B cell (primary cell): Measurements from ENCODE around the gene SEMA4D. TPM values are rescaled to one million over a fixed set of nuclear protein-coding genes. Genes with fewer than 3 reads are reported as not detected.

Experiments
- ATAC-seq: fragments of 200-7000 bp; cut with Tn5 transposase; one replicate; pipeline ENCODE4 v1.10.0; 2021; ENCODE audit warnings: low read depth, mild to moderate bottlenecking, moderate number of reproducible peaks, moderate library complexity
- CTCF ChIA-PET: fragments of 350-600 bp; sonication (Branson Sonifier 250); formaldehyde crosslinking; loops from one replicate; lab custom pipeline; 2021; ENCODE audit warnings: antibody characterized with exemption, inconsistent platforms; lab: Charles Lee
- POLR2A ChIA-PET: fragments of 350-600 bp; sonication (Branson Sonifier 250); formaldehyde crosslinking; loops from one replicate; lab custom pipeline; 2021; ENCODE audit warnings: antibody characterized with exemption; lab: Charles Lee
- DNase-seq: peaks from one replicate; pipeline ENCODE4 v3.0.0; 2013
- H2AFZ ChIP-seq: 2 replicates; pipeline ENCODE4 v1.6.1; 2012; ENCODE audit warnings: mild to moderate bottlenecking, low read depth, low read length; ENCODE audit not compliant: insufficient read depth, poor library complexity, severe bottlenecking
- H3K27ac ChIP-seq, 2 donors: 1 replicate in 1 of 2; 2 replicates in 1 of 2; pipeline ENCODE4 v1.5.1; 2012 to 2013; ENCODE audit warnings: low read length in 2 of 2, mild to moderate bottlenecking in 2 of 2, moderate library complexity in 1 of 2
- H3K27me3 ChIP-seq, 4 experiments: fragments of 200-600 bp in 1 of 4; sonication (generic) in 1 of 4; replicated peaks in 1 of 4; 1 replicate in 2 of 4; 2 replicates in 2 of 4; pipeline versions ENCODE4 v1.6.1 to v1.7.0; 2013 to 2016; ENCODE audit warnings: low read length in 3 of 4, mild to moderate bottlenecking in 2 of 4, mixed read lengths in 1 of 4, moderate library complexity in 1 of 4; ENCODE audit not compliant: insufficient read depth in 4 of 4, control insufficient read depth in 3 of 4; ENCODE audit errors: control extremely low read depth in 1 of 4
- H3K36me3 ChIP-seq, 2 experiments: replicated peaks in 1 of 2; 1 replicate in 1 of 2; 2 replicates in 1 of 2; pipeline versions ENCODE4 v1.6.1 to v1.7.1; 2013; ENCODE audit warnings: low read length in 1 of 2; ENCODE audit not compliant: insufficient read depth in 2 of 2, control insufficient read depth in 1 of 2; ENCODE audit errors: control extremely low read depth in 1 of 2, extremely low read depth in 1 of 2
- H3K4me1 ChIP-seq, 2 donors: fragments of 200-600 bp in 1 of 2; sonication (generic) in 1 of 2; 1 replicate in 1 of 2; 2 replicates in 1 of 2; pipeline versions ENCODE4 v1.5.1 to v1.6.1; 2013 to 2017; ENCODE audit warnings: low read length in 2 of 2; ENCODE audit not compliant: control insufficient read depth in 2 of 2, insufficient read depth in 2 of 2
- H3K4me2 ChIP-seq: replicated peaks from 2 replicates; pipeline ENCODE3; 2012; ENCODE audit warnings: mild to moderate bottlenecking, low read depth, low read length; ENCODE audit not compliant: poor library complexity, severe bottlenecking
- H3K4me3 ChIP-seq, 5 experiments: fragments of 200-600 bp in 1 of 5; sonication (generic) in 1 of 5; 1 replicate in 3 of 5; 2 replicates in 2 of 5; pipeline versions ENCODE4 v1.5.1 to v1.7.0; 2011 to 2016; ENCODE audit warnings: low read length in 4 of 5, mild to moderate bottlenecking in 4 of 5, low read depth in 2 of 5, control low read depth in 1 of 5, moderate library complexity in 1 of 5; ENCODE audit not compliant: insufficient read depth in 1 of 5; ENCODE audit errors: control extremely low read depth in 1 of 5, extremely low read depth in 1 of 5
- H3K79me2 ChIP-seq: fragments of 200-600 bp; sonication (generic); one replicate; pipeline ENCODE4 v1.6.0; 2016; ENCODE audit warnings: low read length; ENCODE audit not compliant: control insufficient read depth, insufficient read depth
- H3K9ac ChIP-seq: fragments of 200-600 bp; sonication (generic); 2 replicates; pipeline ENCODE4 v1.6.1; 2017; ENCODE audit warnings: mild to moderate bottlenecking, low read length, moderate library complexity
- H3K9me3 ChIP-seq, 3 donors: one replicate each; pipeline versions ENCODE4 v1.6.1 to v1.7.1; 2013; ENCODE audit warnings: low read length in 2 of 3; ENCODE audit not compliant: control insufficient read depth in 2 of 3, insufficient read depth in 1 of 3; ENCODE audit errors: control extremely low read depth in 1 of 3
- H4K20me1 ChIP-seq: 2 replicates; pipeline ENCODE4 v1.6.0; 2012; ENCODE audit warnings: mild to moderate bottlenecking, low read length; ENCODE audit not compliant: insufficient read depth, control insufficient read depth, poor library complexity, severe bottlenecking
- H3K27ac Mint-ChIP-seq: one replicate; pipeline ENCODE4 v1.8.0; 2021; ENCODE audit warnings: mixed read lengths
- H3K27me3 Mint-ChIP-seq: one replicate; pipeline ENCODE4 v1.8.0; 2021; ENCODE audit warnings: mixed read lengths
- H3K4me1 Mint-ChIP-seq: one replicate; pipeline ENCODE4 v1.8.0; 2021; ENCODE audit warnings: mixed read lengths
- H3K4me3 Mint-ChIP-seq: one replicate; pipeline ENCODE4 v1.8.0; 2021; ENCODE audit warnings: mixed read lengths
- H3K9me3 Mint-ChIP-seq: one replicate; pipeline ENCODE4 v1.8.0; 2022; ENCODE audit warnings: mixed read lengths; ENCODE audit not compliant: insufficient read depth
- EZH2 ChIP-seq: IDR thresholded peaks from 2 replicates; pipeline ENCODE4 v1.6.1; 2012; ENCODE audit warnings: borderline replicate concordance, low read depth, mild to moderate bottlenecking, moderate library complexity, low read length; ENCODE audit not compliant: insufficient read depth, poor library complexity, severe bottlenecking
- WGBS: methylation state at CpG from one replicate; pipeline ENCODE4 v1.1.5; 2013; ENCODE audit warnings: missing lambda C conversion rate; ENCODE audit not compliant: insufficient coverage; 5-methylcytosine and 5-hydroxymethylcytosine counted together
- intact Hi-C: fragments of 100-400 bp; cut with micrococcal nuclease; formaldehyde crosslinking; loops from one replicate; pipeline ENCODE4 v1.10.0; 2022
- polyA plus RNA-seq: library from polyadenylated mRNA; depleted of rRNA; stranded (reverse); fragments of >200 nt; gene quantifications from 2 replicates; pipeline ENCODE4 v1.2.3, GENCODE V29; 2012
- total RNA-seq, 2 donors: library from RNA; stranded (reverse); fragments of 120-200 nt in 1 of 2; gene quantifications; 1 replicate in 1 of 2; 2 replicates in 1 of 2; pipeline versions ENCODE4 v1.2.3 to v1.2.4, GENCODE V29; 2013 to 2022
- TF ChIP-seq, protein P1 (sequence below): fragments of 200-600 bp; IDR thresholded peaks from one replicate; pipeline ENCODE4 v1.8.0; 2022; ENCODE audit warnings: antibody characterized with exemption, mild to moderate bottlenecking

SEMA4D gene
- total and polyA plus RNA-seq, 2 donors (not counting 1 experiment from before 2014, with no cell fraction given): 53.6 to 231 TPM

DNA sequence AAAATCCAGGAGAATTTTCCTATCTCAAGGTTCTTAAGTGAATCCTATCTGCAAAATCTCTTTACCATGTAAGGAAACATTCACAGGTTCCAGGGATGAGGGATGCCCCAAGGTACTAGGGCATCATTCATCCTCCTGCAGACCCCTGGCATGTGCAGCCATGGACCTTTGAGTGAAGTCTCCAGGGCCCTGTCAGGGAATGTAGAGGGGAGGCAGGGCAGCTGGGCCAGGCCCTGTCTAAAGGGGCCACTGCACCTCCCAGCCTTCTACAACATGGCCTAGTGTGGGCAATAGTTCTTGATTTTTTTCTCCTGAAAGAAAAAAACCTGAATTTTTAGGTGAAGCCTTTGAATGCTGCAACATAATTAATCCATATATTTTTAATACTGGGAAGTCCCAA is 63.3 kb downstream of the SEMA4D start:
- H3K4me2 ChIP-seq: peak overlapping the region; percentile 57
- no peak overlapping the region for H3K9ac ChIP-seq
- H2AFZ ChIP-seq: no peak overlapping the region
- peaks cover 80% of the 10 kb centered on the region for H3K4me1 Mint-ChIP-seq
- no peak overlapping the region for H3K4me3 ChIP-seq
- H3K27ac Mint-ChIP-seq: no peak overlapping the region
- TF ChIP-seq EZH2: no peak
- TF ChIP-seq, protein P1, sequence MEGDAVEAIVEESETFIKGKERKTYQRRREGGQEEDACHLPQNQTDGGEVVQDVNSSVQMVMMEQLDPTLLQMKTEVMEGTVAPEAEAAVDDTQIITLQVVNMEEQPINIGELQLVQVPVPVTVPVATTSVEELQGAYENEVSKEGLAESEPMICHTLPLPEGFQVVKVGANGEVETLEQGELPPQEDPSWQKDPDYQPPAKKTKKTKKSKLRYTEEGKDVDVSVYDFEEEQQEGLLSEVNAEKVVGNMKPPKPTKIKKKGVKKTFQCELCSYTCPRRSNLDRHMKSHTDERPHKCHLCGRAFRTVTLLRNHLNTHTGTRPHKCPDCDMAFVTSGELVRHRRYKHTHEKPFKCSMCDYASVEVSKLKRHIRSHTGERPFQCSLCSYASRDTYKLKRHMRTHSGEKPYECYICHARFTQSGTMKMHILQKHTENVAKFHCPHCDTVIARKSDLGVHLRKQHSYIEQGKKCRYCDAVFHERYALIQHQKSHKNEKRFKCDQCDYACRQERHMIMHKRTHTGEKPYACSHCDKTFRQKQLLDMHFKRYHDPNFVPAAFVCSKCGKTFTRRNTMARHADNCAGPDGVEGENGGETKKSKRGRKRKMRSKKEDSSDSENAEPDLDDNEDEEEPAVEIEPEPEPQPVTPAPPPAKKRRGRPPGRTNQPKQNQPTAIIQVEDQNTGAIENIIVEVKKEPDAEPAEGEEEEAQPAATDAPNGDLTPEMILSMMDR: no peak
- no peaks in the 10 kb centered on the region for H3K9me3 ChIP-seq
- H4K20me1 ChIP-seq: peaks cover 91% of the 10 kb centered on the region
- H3K27me3 ChIP-seq: no peaks in the 10 kb centered on the region
- DNase-seq (no peak), ATAC-seq (no peak)
- no peaks in the 10 kb centered on the region for H3K27me3 Mint-ChIP-seq
- intact Hi-C loops: no loop called here
- ChIA-PET POLR2A (no interaction called here), CTCF (interaction anchor here (1.1 kb wide), 1 partner anchor 114 kb away, joined by 3 read pairs; no protein-coding TSS in a partner anchor)
- H3K27ac ChIP-seq: no peak overlapping the region
- no peak overlapping the region for H3K4me3 Mint-ChIP-seq
- peaks cover 0 to 22% of the 10 kb centered on the region in 2 experiments for H3K36me3 ChIP-seq
- H3K4me1 ChIP-seq: peaks cover 74 to 93% of the 10 kb centered on the region in 2 donors
- H3K79me2 ChIP-seq: peaks cover 94% of the 10 kb centered on the region
- no peaks in the 10 kb centered on the region for H3K9me3 Mint-ChIP-seq

DNA sequence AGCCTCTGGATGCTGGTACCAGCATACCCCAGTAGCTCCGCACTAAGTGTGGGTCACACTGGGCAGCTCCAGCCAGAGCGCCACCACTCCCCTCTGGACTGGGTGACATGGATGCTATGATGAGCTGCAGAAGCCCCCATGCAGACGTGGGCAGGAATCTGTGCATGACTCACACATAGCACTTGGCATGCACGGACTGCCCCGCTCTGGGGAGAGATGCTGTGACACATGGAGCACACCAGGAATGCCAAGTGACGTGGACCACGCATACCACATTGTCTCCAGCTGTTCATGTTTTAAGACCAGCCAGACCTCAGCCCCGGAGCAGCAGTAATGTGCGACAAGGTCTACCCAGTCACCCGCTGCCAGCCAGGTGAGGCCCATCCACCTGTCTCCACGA is 64.1 kb downstream of the SEMA4D start:
- Histone ChIP-seq H3K4me1 (peaks cover 77 to 94% of the 10 kb centered on the region in 2 donors), H4K20me1 (peaks cover 91% of the 10 kb centered on the region), H2AFZ (no peak overlapping the region), H3K27ac (no peak overlapping the region), H3K4me3 (no peak overlapping the region), H3K79me2 (peaks cover 95% of the 10 kb centered on the region), H3K9ac (no peak overlapping the region), H3K27me3 (no peaks in the 10 kb centered on the region), H3K36me3 (peaks cover 0 to 28% of the 10 kb centered on the region in 2 experiments), H3K4me2 (no peak overlapping the region), H3K9me3 (no peaks in the 10 kb centered on the region)
- 95% methylated on average over 11 of the region's 11 CpGs for WGBS
- H3K27ac Mint-ChIP-seq: peak overlapping the region; percentile 37
- ChIA-PET CTCF (interaction anchor here (1.1 kb wide), 1 partner anchor 115 kb away, joined by 3 read pairs; no protein-coding TSS in a partner anchor), POLR2A (no interaction called here)
- H3K9me3 Mint-ChIP-seq: no peaks in the 10 kb centered on the region
- no peak for DNase-seq
- H3K4me3 Mint-ChIP-seq: no peak overlapping the region
- H3K4me1 Mint-ChIP-seq: peaks cover 81% of the 10 kb centered on the region
- ATAC-seq: no peak
- TF ChIP-seq, protein P1: no peak
- no peak for TF ChIP-seq EZH2
- no peaks in the 10 kb centered on the region for H3K27me3 Mint-ChIP-seq
- intact Hi-C loops: no loop called here
